HG03460 (cell line): ENCODE data around the gene SULT1E1.

Experiments
- ATAC-seq: cut with Tn5 transposase; IDR thresholded peaks from one replicate; pipeline ENCODE4 v1.9.1; 2021; ENCODE audit not compliant: unreplicated experiment

Gene SULT1E1

GRCh38 chr4:69800599-69800998, 59.3 kb downstream of the SULT1E1 start:
- no peak for ATAC-seq

GRCh38 chr4:69799337-69799736, 60.6 kb downstream of the SULT1E1 start:
- no peak for ATAC-seq

GRCh38 chr4:69793732-69794131, 66.2 kb downstream of the SULT1E1 start:
- ATAC-seq, result no peak
